Ovary (tissue), 9 donors: ENCODE data around the gene MAPK10. TPM values are rescaled to one million over a fixed set of nuclear protein-coding genes. Genes with fewer than 3 reads are reported as not detected.

Experiments used
- DNase-seq, 5 donors: peaks; one replicate each; pipeline ENCODE4 v3.0.0-alpha.2; 2019 to 2020
- H3K27ac ChIP-seq, 2 donors: fragments of 200-600 bp; one replicate each; pipeline versions ENCODE4 v1.5.1 to v1.8.0; 2019 to 2022
- H3K27me3 ChIP-seq: fragments of 200-600 bp; one replicate; pipeline ENCODE4 v1.8.0; 2022
- H3K36me3 ChIP-seq: fragments of 200-600 bp; sonication (generic); one replicate; pipeline ENCODE4 v1.5.1; 2019
- H3K4me1 ChIP-seq: one replicate; pipeline ENCODE4 v1.8.1; 2013; ENCODE audit warnings: mild to moderate bottlenecking, moderate library complexity; ENCODE audit not compliant: insufficient read depth
- H3K4me3 ChIP-seq: fragments of 200-600 bp; sonication (generic); one replicate; pipeline ENCODE4 v1.5.1; 2017
- H3K9me3 ChIP-seq, 2 donors: fragments of 200-600 bp in 1 of 2; sonication (generic) in 1 of 2; one replicate each; pipeline versions ENCODE4 v1.5.1 to v1.8.1; 2013 to 2019; ENCODE audit warnings: mild to moderate bottlenecking in 1 of 2, moderate library complexity in 1 of 2
- EP300 ChIP-seq: sonication (generic); formaldehyde crosslinking; IDR thresholded peaks from one replicate; pipeline ENCODE4 v1.6.1; 2017; ENCODE audit warnings: antibody characterized with exemption
- POLR2A ChIP-seq: fragments of 450-650 bp; IDR thresholded peaks from one replicate; pipeline ENCODE4 v1.6.1; 2017; ENCODE audit warnings: antibody characterized with exemption, mild to moderate bottlenecking, moderate library complexity
- WGBS, 3 donors: extraction: QIAGEN DNeasy Blood & Tissue Kit in 1 of 3; methylation state at CpG; one replicate each; pipeline versions ENCODE4 v1.1.5 to v1.1.7; 2013 to 2017; 5-methylcytosine and 5-hydroxymethylcytosine counted together
- intact Hi-C, 4 donors: fragments of 100-400 bp; cut with DNase I; formaldehyde crosslinking; loops; one replicate each; pipeline versions ENCODE4 v1.11.0 to v1.15.1; 2022 to 2023
- polyA plus RNA-seq, 2 donors: library from polyadenylated mRNA; stranded (reverse); fragments of 200-250 nt in 1 of 2; fragments of 350-450 nt in 1 of 2; fragmentation: Illumina TruSeq in 1 of 2; extraction: RNeasy Lipid Tissue Mini Kit (QIAGEN cat#74804) in 1 of 2; gene quantifications; one replicate each; pipeline ENCODE4 v1.2.3, GENCODE V29; 2013 to 2014
- total RNA-seq, 7 donors: library from RNA; depleted of rRNA in 2 of 7; stranded (reverse); fragments of >200 nt in 2 of 7; fragmentation: NEBNext Ultra II Directional in 3 of 7; extraction: Animal tissue kit (Norgen Biotek cat#: 25700) in 3 of 7; gene quantifications; one replicate each; pipeline versions ENCODE4 v1.1.0 to v1.2.4, GENCODE V29; 2016 to 2023
- TF ChIP-seq, protein P1 (sequence below), 3 donors: fragments of 450-650 bp in 2 of 3; fragments of 200-600 bp in 1 of 3; IDR thresholded peaks; one replicate each; pipeline versions ENCODE4 v1.5.1 to v1.8.0; 2016 to 2022; ENCODE audit warnings: antibody characterized with exemption in 3 of 3, mild to moderate bottlenecking in 1 of 3
- donor health status: DM: no; HTN: no; CAD: no; lungs with moderate emphysema.
- donor health status: DM: no; HTN: no; CAD: no.
- donor health status: Bipolar disorder and iron deficiency.
- donor health status: DM: yes; HTN: yes; CAD: no.
- donor health status: DM: no; HTN: no; CAD: no.
- donor health status: DM: yes; HTN: yes; CAD: no.

The MAPK10 gene
- total and polyA plus RNA-seq, 9 donors, result 19.3 to 41.6 (median 32.4) TPM

DNA sequence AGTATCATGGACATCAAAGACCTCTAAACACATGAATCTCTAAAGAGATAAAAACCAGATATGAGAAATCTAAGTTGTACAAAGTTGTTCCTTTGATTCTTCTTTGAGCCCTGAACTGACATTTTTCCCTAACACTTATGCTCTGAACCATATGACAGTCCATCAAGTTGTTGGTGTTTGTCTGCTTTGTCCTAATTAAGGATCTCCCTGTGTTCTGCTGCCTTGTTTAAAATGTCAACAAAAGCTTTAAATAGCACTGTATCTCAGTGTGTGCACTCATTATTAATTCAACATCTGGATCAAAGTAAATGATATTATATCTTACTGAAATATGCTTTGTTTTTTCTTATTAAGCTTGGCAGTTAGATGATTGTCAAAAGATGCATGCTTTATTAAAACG, 321.8 kb downstream of the MAPK10 start:
- H3K9me3 ChIP-seq, result no peaks in the 10 kb centered on the region
- H3K27me3 ChIP-seq, result no peaks in the 10 kb centered on the region
- H3K36me3 ChIP-seq, result no peaks in the 10 kb centered on the region
- H3K27ac ChIP-seq, result no peak overlapping the region
- H3K4me3 ChIP-seq, result no peak overlapping the region
- TF ChIP-seq, protein P1, sequence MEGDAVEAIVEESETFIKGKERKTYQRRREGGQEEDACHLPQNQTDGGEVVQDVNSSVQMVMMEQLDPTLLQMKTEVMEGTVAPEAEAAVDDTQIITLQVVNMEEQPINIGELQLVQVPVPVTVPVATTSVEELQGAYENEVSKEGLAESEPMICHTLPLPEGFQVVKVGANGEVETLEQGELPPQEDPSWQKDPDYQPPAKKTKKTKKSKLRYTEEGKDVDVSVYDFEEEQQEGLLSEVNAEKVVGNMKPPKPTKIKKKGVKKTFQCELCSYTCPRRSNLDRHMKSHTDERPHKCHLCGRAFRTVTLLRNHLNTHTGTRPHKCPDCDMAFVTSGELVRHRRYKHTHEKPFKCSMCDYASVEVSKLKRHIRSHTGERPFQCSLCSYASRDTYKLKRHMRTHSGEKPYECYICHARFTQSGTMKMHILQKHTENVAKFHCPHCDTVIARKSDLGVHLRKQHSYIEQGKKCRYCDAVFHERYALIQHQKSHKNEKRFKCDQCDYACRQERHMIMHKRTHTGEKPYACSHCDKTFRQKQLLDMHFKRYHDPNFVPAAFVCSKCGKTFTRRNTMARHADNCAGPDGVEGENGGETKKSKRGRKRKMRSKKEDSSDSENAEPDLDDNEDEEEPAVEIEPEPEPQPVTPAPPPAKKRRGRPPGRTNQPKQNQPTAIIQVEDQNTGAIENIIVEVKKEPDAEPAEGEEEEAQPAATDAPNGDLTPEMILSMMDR (IDR thresholded peaks at IDR 0.05), result no peak
- no peak for TF ChIP-seq EP300
- TF ChIP-seq POLR2A, result no peak
- intact Hi-C loops, result no loop called here
- H3K4me1 ChIP-seq, result no peaks in the 10 kb centered on the region
- WGBS, 3 donors, result 74 to 86% (median 83%) methylated on average over 1 of the region's 1 CpG
- no peak for DNase-seq

DNA sequence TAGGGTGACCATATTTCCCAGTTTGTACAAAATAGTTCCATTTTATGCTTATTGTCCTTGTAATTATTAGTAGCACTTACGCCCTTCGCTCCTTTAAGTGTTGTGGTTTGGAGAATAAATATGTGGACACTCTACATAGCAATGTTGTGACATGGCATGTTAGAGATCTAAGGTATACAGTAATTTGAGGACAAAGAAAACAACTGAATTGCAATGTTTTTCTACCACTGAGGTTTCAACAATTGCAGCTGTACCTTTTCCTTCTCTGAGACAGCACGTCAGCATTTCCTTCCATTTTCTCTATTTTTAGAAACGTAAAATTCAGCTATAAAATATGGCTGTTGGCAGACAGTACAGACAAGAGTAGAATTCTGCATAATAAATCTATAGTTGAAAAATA, 323.1 kb downstream of the MAPK10 start:
- no peak for DNase-seq
- no peak overlapping the region for H3K4me3 ChIP-seq
- no peak overlapping the region for H3K27ac ChIP-seq
- TF ChIP-seq, protein P1 (IDR thresholded peaks at IDR 0.05), result no peak
- TF ChIP-seq EP300 (no peak), POLR2A (no peak)
- no peaks in the 10 kb centered on the region for H3K9me3 ChIP-seq
- H3K27me3 ChIP-seq, result no peaks in the 10 kb centered on the region
- WGBS, 3 donors, result 76 to 82% (median 80%) methylated on average over 4 of the region's 4 CpGs
- intact Hi-C loops, result no loop called here
- H3K36me3 ChIP-seq, result no peaks in the 10 kb centered on the region
- no peaks in the 10 kb centered on the region for H3K4me1 ChIP-seq

DNA sequence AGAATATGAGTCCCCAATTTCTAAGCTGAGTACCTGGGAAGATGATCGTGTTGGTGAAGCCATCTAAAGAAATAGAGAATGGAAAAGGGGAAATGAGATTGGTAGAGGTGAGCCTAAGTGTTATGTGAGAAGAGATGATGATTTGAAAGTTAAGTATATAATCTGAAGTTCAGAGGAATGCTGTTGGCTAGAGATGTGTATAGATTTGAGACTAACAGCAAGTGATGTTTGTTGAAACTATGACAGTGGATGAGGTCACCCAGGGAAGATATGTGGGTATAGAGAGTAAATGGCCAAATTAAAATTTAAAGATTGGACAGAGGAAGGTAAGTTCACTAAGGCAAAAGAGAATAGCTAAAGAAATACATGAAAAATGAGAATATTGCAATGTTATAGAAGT, 324.2 kb downstream of the MAPK10 start:
- no peak for DNase-seq
- Histone ChIP-seq H3K4me1 (no peaks in the 10 kb centered on the region), H3K4me3 (no peak overlapping the region), H3K27me3 (no peaks in the 10 kb centered on the region), H3K27ac (no peak overlapping the region), H3K36me3 (no peaks in the 10 kb centered on the region), H3K9me3 (no peaks in the 10 kb centered on the region)
- TF ChIP-seq, protein P1 (IDR thresholded peaks at IDR 0.05), result no peak
- TF ChIP-seq POLR2A, result no peak
- no peak for TF ChIP-seq EP300
- WGBS, 3 donors, result 91 to 100% (median 96%) methylated on average over 1 of the region's 1 CpG
- intact Hi-C loops, result no loop called here

DNA sequence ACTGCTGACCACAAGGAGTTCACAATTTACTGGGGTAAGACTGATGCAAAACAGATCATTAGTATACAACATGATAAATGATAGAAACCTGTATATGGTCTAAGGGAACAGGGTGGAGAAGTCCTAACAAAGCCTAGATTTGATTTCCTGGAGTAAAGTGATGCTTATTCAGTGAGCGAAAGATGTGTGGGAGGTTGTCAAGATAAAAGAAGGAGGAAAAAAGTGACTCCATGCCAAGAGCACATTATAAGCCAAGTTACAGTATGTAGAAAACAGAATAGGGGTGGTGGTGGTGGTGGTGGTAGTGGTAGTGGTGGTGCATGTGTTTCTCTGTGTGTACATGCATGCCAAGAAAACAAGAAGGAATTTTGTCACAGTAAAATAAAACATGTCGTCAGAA, 325.2 kb downstream of the MAPK10 start:
- no peaks in the 10 kb centered on the region for H3K4me1 ChIP-seq
- 80 to 86% (median 83%) methylated on average over 2 of the region's 2 CpGs for WGBS, 3 donors
- DNase-seq, result no peak
- H3K27ac ChIP-seq, result no peak overlapping the region
- no peaks in the 10 kb centered on the region for H3K9me3 ChIP-seq
- intact Hi-C loops, result no loop called here
- TF ChIP-seq EP300 (no peak), POLR2A (no peak)
- TF ChIP-seq, protein P1 (IDR thresholded peaks at IDR 0.05), result no peak
- H3K27me3 ChIP-seq, result no peaks in the 10 kb centered on the region
- H3K36me3 ChIP-seq, result no peaks in the 10 kb centered on the region
- H3K4me3 ChIP-seq, result no peak overlapping the region
